Ovary (tissue), 9 donors: ENCODE data around the gene JARID2. TPM values are rescaled to one million over a fixed set of nuclear protein-coding genes. Genes with fewer than 3 reads are reported as not detected.
A peak's percentile ranks its signal among the peaks of the same experiment; 100 is the strongest.

Source experiments
- DNase-seq, 5 donors: peaks; one replicate each; pipeline ENCODE4 v3.0.0-alpha.2; 2019 to 2020
- H3K27ac ChIP-seq, 2 donors: fragments of 200-600 bp; one replicate each; pipeline versions ENCODE4 v1.5.1 to v1.8.0; 2019 to 2022
- H3K27me3 ChIP-seq: fragments of 200-600 bp; one replicate; pipeline ENCODE4 v1.8.0; 2022
- H3K36me3 ChIP-seq: fragments of 200-600 bp; sonication (generic); one replicate; pipeline ENCODE4 v1.5.1; 2019
- H3K4me1 ChIP-seq: one replicate; pipeline ENCODE4 v1.8.1; 2013; ENCODE audit warnings: mild to moderate bottlenecking, moderate library complexity; ENCODE audit not compliant: insufficient read depth
- H3K4me3 ChIP-seq: fragments of 200-600 bp; sonication (generic); one replicate; pipeline ENCODE4 v1.5.1; 2017
- H3K9me3 ChIP-seq, 2 donors: fragments of 200-600 bp in 1 of 2; sonication (generic) in 1 of 2; one replicate each; pipeline versions ENCODE4 v1.5.1 to v1.8.1; 2013 to 2019; ENCODE audit warnings: mild to moderate bottlenecking in 1 of 2, moderate library complexity in 1 of 2
- CTCF ChIP-seq, 3 donors: fragments of 450-650 bp in 2 of 3; fragments of 200-600 bp in 1 of 3; IDR thresholded peaks; one replicate each; pipeline versions ENCODE4 v1.5.1 to v1.8.0; 2016 to 2022; ENCODE audit warnings: antibody characterized with exemption in 3 of 3, mild to moderate bottlenecking in 1 of 3
- EP300 ChIP-seq: sonication (generic); formaldehyde crosslinking; IDR thresholded peaks from one replicate; pipeline ENCODE4 v1.6.1; 2017; ENCODE audit warnings: antibody characterized with exemption
- POLR2A ChIP-seq: fragments of 450-650 bp; IDR thresholded peaks from one replicate; pipeline ENCODE4 v1.6.1; 2017; ENCODE audit warnings: antibody characterized with exemption, mild to moderate bottlenecking, moderate library complexity
- WGBS, 3 donors: extraction: QIAGEN DNeasy Blood & Tissue Kit in 1 of 3; methylation state at CpG; one replicate each; pipeline versions ENCODE4 v1.1.5 to v1.1.7; 2013 to 2017; 5-methylcytosine and 5-hydroxymethylcytosine counted together
- intact Hi-C, 4 donors: fragments of 100-400 bp; cut with DNase I; formaldehyde crosslinking; loops; one replicate each; pipeline versions ENCODE4 v1.11.0 to v1.15.1; 2022 to 2023
- polyA plus RNA-seq, 2 donors: library from polyadenylated mRNA; stranded (reverse); fragments of 200-250 nt in 1 of 2; fragments of 350-450 nt in 1 of 2; fragmentation: Illumina TruSeq in 1 of 2; extraction: RNeasy Lipid Tissue Mini Kit (QIAGEN cat#74804) in 1 of 2; gene quantifications; one replicate each; pipeline ENCODE4 v1.2.3, GENCODE V29; 2013 to 2014
- total RNA-seq, 7 donors: library from RNA; depleted of rRNA in 2 of 7; stranded (reverse); fragments of >200 nt in 2 of 7; fragmentation: NEBNext Ultra II Directional in 3 of 7; extraction: Animal tissue kit (Norgen Biotek cat#: 25700) in 3 of 7; gene quantifications; one replicate each; pipeline versions ENCODE4 v1.1.0 to v1.2.4, GENCODE V29; 2016 to 2023
- donor health status: DM: no; HTN: no; CAD: no; lungs with moderate emphysema.
- donor health status: DM: no; HTN: no; CAD: no.
- donor health status: Bipolar disorder and iron deficiency.
- donor health status: DM: yes; HTN: yes; CAD: no.
- donor health status: DM: no; HTN: no; CAD: no.
- donor health status: DM: yes; HTN: yes; CAD: no.

JARID2 gene
- total and polyA plus RNA-seq, 9 donors, result 4.5 to 17.4 (median 8.7) TPM

GRCh38 chr6:15400572-15401004, 154.7 kb downstream of the JARID2 start:
- Histone ChIP-seq H3K27me3 (no peaks in the 10 kb centered on the region), H3K9me3 (no peaks in the 10 kb centered on the region), H3K4me3 (peak overlapping the region; percentile 29), H3K27ac (peak overlapping the region in 1 of 2 donors; percentile 31), H3K4me1 (peaks cover 8% of the 10 kb centered on the region), H3K36me3 (no peaks in the 10 kb centered on the region)
- 2% methylated on average over 14 of the region's 14 CpGs for WGBS, 3 donors
- peak; percentile 50 to 70 (median 59) for DNase-seq
- intact Hi-C loops, result no loop called here
- TF ChIP-seq POLR2A (no peak), EP300 (no peak), CTCF (IDR thresholded peaks at IDR 0.05) (no peak)

- no peak overlapping the region for H3K4me3 ChIP-seq
- DNase-seq, result no peak
- no peaks in the 10 kb centered on the region for H3K36me3 ChIP-seq
- peak overlapping the region in 1 of 2 donors; percentile 31 for H3K27ac ChIP-seq
- H3K9me3 ChIP-seq, result no peaks in the 10 kb centered on the region
- H3K27me3 ChIP-seq, result no peaks in the 10 kb centered on the region
- peaks cover 8% of the 10 kb centered on the region for H3K4me1 ChIP-seq
- no peak for TF ChIP-seq CTCF (IDR thresholded peaks at IDR 0.05)
- TF ChIP-seq EP300, result no peak
- WGBS, 3 donors, result 97 to 98% (median 97%) methylated on average over 1 of the region's 1 CpG
- intact Hi-C loops, result no loop called here
These were observed 155.3 kb downstream of the JARID2 start for GRCh38 chr6:15401120-15401519.

GRCh38 chr6:15401769-15402250, 155.9 kb downstream of the JARID2 start:
- TF ChIP-seq CTCF (IDR thresholded peaks at IDR 0.05) (no peak), POLR2A (no peak), EP300 (no peak)
- H3K4me3 ChIP-seq, result no peak overlapping the region
- no peaks in the 10 kb centered on the region for H3K27me3 ChIP-seq
- WGBS, 3 donors, result 89 to 100% (median 96%) methylated on average over 2 of the region's 2 CpGs
- no peak overlapping the region for H3K27ac ChIP-seq
- no peaks in the 10 kb centered on the region for H3K9me3 ChIP-seq
- H3K4me1 ChIP-seq, result peaks cover 8% of the 10 kb centered on the region
- no peak for DNase-seq
- intact Hi-C loops, result no loop called here
- H3K36me3 ChIP-seq, result no peaks in the 10 kb centered on the region

GRCh38 chr6:15402406-15403045, 156.7 kb downstream of the JARID2 start:
- 89 to 94% (median 89%) methylated on average over 9 of the region's 9 CpGs for WGBS, 3 donors
- Histone ChIP-seq H3K36me3 (no peaks in the 10 kb centered on the region), H3K9me3 (no peaks in the 10 kb centered on the region), H3K27me3 (no peaks in the 10 kb centered on the region), H3K27ac (no peak overlapping the region), H3K4me3 (no peak overlapping the region), H3K4me1 (peaks cover 8% of the 10 kb centered on the region)
- TF ChIP-seq POLR2A (no peak), EP300 (no peak), CTCF (IDR thresholded peaks at IDR 0.05) (no peak)
- no peak for DNase-seq
- intact Hi-C loops, result no loop called here
